GM18507 (cell line): ENCODE measurements around the gene RHNO1.
A peak's percentile ranks its signal among the peaks of the same experiment; 100 is the strongest.

Experiments
- DNase-seq: peaks from one replicate; pipeline ENCODE4 v3.0.0; 2011; ENCODE audit warnings: low read depth; ENCODE audit not compliant: insufficient read length; ENCODE audit errors: extremely low spot score
- FAIRE-seq: peaks from 2 replicates; lab custom pipeline; 2011; peaks lifted over from hg19 to GRCh38; lab: Jason Lieb, UNC

Gene RHNO1

GRCh38 chr12:2895051-2895451 is 18.0 kb downstream of the RHNO1 start:
- FAIRE-seq: no peak
- no peak for DNase-seq

GRCh38 chr12:2895511-2895910 is 18.5 kb downstream of the RHNO1 start:
- FAIRE-seq (no peak), DNase-seq (no peak)

GRCh38 chr12:2897418-2897817 is 20.4 kb downstream of the RHNO1 start:
- DNase-seq (no peak), FAIRE-seq (no peak)

- DNase-seq: no peak
Observed at GRCh38 chr12:2900642-2901041, 23.6 kb downstream of the RHNO1 start.

GRCh38 chr12:2902272-2902880 is 25.4 kb downstream of the RHNO1 start:
- DNase-seq: no peak
- no peak for FAIRE-seq

More at GRCh38 chr12:2900642-2901041, 23.6 kb downstream of the RHNO1 start:
- FAIRE-seq: no peak

GRCh38 chr12:2904260-2904659 is 27.2 kb downstream of the RHNO1 start:
- DNase-seq (no peak), FAIRE-seq (peak; percentile 31)

GRCh38 chr12:2912216-2912575 is 35.2 kb downstream of the RHNO1 start:
- no peak for FAIRE-seq

GRCh38 chr12:2919249-2919648 is 42.2 kb downstream of the RHNO1 start:
- no peak for DNase-seq
- no peak for FAIRE-seq

More at GRCh38 chr12:2912216-2912575, 35.2 kb downstream of the RHNO1 start:
- no peak for DNase-seq

- FAIRE-seq: no peak
- no peak for DNase-seq
Observed at GRCh38 chr12:2922329-2922728, 45.3 kb downstream of the RHNO1 start.

GRCh38 chr12:2923057-2923456 is 46.0 kb downstream of the RHNO1 start:
- FAIRE-seq (no peak), DNase-seq (no peak)

GRCh38 chr12:2924019-2924418 is 47.0 kb downstream of the RHNO1 start:
- DNase-seq: no peak
- FAIRE-seq: no peak

- FAIRE-seq (no peak), DNase-seq (no peak)
Observed at GRCh38 chr12:2925322-2925995, 48.4 kb downstream of the RHNO1 start.

GRCh38 chr12:2930865-2931264 is 53.8 kb downstream of the RHNO1 start:
- FAIRE-seq (no peak), DNase-seq (no peak)

GRCh38 chr12:2933586-2933985 is 56.6 kb downstream of the RHNO1 start:
- no peak for FAIRE-seq
- DNase-seq: no peak

GRCh38 chr12:2934371-2934770 is 57.3 kb downstream of the RHNO1 start:
- no peak for FAIRE-seq
- no peak for DNase-seq

- no peak for DNase-seq
- no peak for FAIRE-seq
Observed at GRCh38 chr12:2936301-2936700, 59.3 kb downstream of the RHNO1 start.

GRCh38 chr12:2937500-2937899 is 60.5 kb downstream of the RHNO1 start:
- DNase-seq: no peak
- FAIRE-seq: no peak
